Measurements from ENCODE around the gene CELF4. TPM values are rescaled to one million over a fixed set of nuclear protein-coding genes. Genes with fewer than 3 reads are reported as not detected.

Gene CELF4
- polyA plus RNA-seq, 2 donors, result 0.02 to 0.06 TPM

- Histone ChIP-seq H3K4me1 (ENCODE audit: control insufficient read depth in 2 of 2, insufficient read depth in 2 of 2, low read length in 1 of 2) (peaks cover 3 to 4% of the 10 kb centered on the region in 2 donors), H3K36me3 (ENCODE audit: control insufficient read depth in 2 of 2, insufficient read depth in 2 of 2, low read length in 1 of 2) (no peaks in the 10 kb centered on the region), H3K27me3 (ENCODE audit: control insufficient read depth in 1 of 2, insufficient read depth in 2 of 2, low read length in 2 of 2) (no peaks in the 10 kb centered on the region), H3K4me3 (ENCODE audit: low read depth in 1 of 2, low read length in 2 of 2) (no peak overlapping the region), H3K27ac (ENCODE audit: low read depth in 2 of 2, low read length in 1 of 2) (no peak overlapping the region), H3K9me3 (ENCODE audit: control insufficient read depth in 2 of 2, insufficient read depth in 1 of 2, low read depth in 1 of 2, low read length in 1 of 2) (no peaks in the 10 kb centered on the region)
- whole genome bisulfite sequencing, 2 donors, result 91 to 92% methylated on average over 12 of the region's 12 CpGs
These were observed 156.8 kb downstream of the CELF4 start for GRCh38 chr18:37408676-37409265.

GRCh38 chr18:37407571-37407970 lies 158.0 kb downstream of the CELF4 start:
- Histone ChIP-seq H3K27me3 (ENCODE audit: control insufficient read depth in 1 of 2, insufficient read depth in 2 of 2, low read length in 2 of 2) (no peaks in the 10 kb centered on the region), H3K36me3 (ENCODE audit: control insufficient read depth in 2 of 2, insufficient read depth in 2 of 2, low read length in 1 of 2) (no peaks in the 10 kb centered on the region), H3K4me1 (ENCODE audit: control insufficient read depth in 2 of 2, insufficient read depth in 2 of 2, low read length in 1 of 2) (peaks cover 3 to 7% of the 10 kb centered on the region in 2 donors), H3K4me3 (ENCODE audit: low read depth in 1 of 2, low read length in 2 of 2) (no peak overlapping the region), H3K27ac (ENCODE audit: low read depth in 2 of 2, low read length in 1 of 2) (no peak overlapping the region), H3K9me3 (ENCODE audit: control insufficient read depth in 2 of 2, insufficient read depth in 1 of 2, low read depth in 1 of 2, low read length in 1 of 2) (no peaks in the 10 kb centered on the region)
- WGBS, 2 donors, result 60 to 77% methylated on average over 4 of the region's 4 CpGs

GRCh38 chr18:37405772-37406171 lies 159.8 kb downstream of the CELF4 start:
- H3K36me3 ChIP-seq (ENCODE audit: control insufficient read depth in 2 of 2, insufficient read depth in 2 of 2, low read length in 1 of 2), result no peaks in the 10 kb centered on the region
- 87 to 89% methylated on average over 6 of the region's 6 CpGs for WGBS, 2 donors

GRCh38 chr18:37405229-37405628 lies 160.4 kb downstream of the CELF4 start:
- Histone ChIP-seq H3K9me3 (ENCODE audit: control insufficient read depth in 2 of 2, insufficient read depth in 1 of 2, low read depth in 1 of 2, low read length in 1 of 2) (no peaks in the 10 kb centered on the region), H3K36me3 (ENCODE audit: control insufficient read depth in 2 of 2, insufficient read depth in 2 of 2, low read length in 1 of 2) (no peaks in the 10 kb centered on the region), H3K4me3 (ENCODE audit: low read depth in 1 of 2, low read length in 2 of 2) (no peak overlapping the region), H3K4me1 (ENCODE audit: control insufficient read depth in 2 of 2, insufficient read depth in 2 of 2, low read length in 1 of 2) (peaks cover under 1 to 3% of the 10 kb centered on the region in 2 donors), H3K27me3 (ENCODE audit: control insufficient read depth in 1 of 2, insufficient read depth in 2 of 2, low read length in 2 of 2) (no peaks in the 10 kb centered on the region), H3K27ac (ENCODE audit: low read depth in 2 of 2, low read length in 1 of 2) (no peak overlapping the region)
- 73 to 78% methylated on average over 4 of the region's 4 CpGs for WGBS, 2 donors

More at GRCh38 chr18:37405772-37406171, 159.8 kb downstream of the CELF4 start:
- Histone ChIP-seq H3K27ac (ENCODE audit: low read depth in 2 of 2, low read length in 1 of 2) (no peak overlapping the region), H3K9me3 (ENCODE audit: control insufficient read depth in 2 of 2, insufficient read depth in 1 of 2, low read depth in 1 of 2, low read length in 1 of 2) (no peaks in the 10 kb centered on the region), H3K4me3 (ENCODE audit: low read depth in 1 of 2, low read length in 2 of 2) (no peak overlapping the region), H3K27me3 (ENCODE audit: control insufficient read depth in 1 of 2, insufficient read depth in 2 of 2, low read length in 2 of 2) (no peaks in the 10 kb centered on the region), H3K4me1 (ENCODE audit: control insufficient read depth in 2 of 2, insufficient read depth in 2 of 2, low read length in 1 of 2) (peaks cover 3 to 7% of the 10 kb centered on the region in 2 donors)

GRCh38 chr18:37403788-37404187 lies 161.8 kb downstream of the CELF4 start:
- H3K4me3 ChIP-seq (ENCODE audit: low read depth in 1 of 2, low read length in 2 of 2), result no peak overlapping the region
- 83% methylated on average over 3 of the region's 3 CpGs for WGBS, 2 donors
- no peaks in the 10 kb centered on the region for H3K9me3 ChIP-seq (ENCODE audit: control insufficient read depth in 2 of 2, insufficient read depth in 1 of 2, low read depth in 1 of 2, low read length in 1 of 2)
- peaks cover 0 to 3% of the 10 kb centered on the region in 2 donors for H3K4me1 ChIP-seq (ENCODE audit: control insufficient read depth in 2 of 2, insufficient read depth in 2 of 2, low read length in 1 of 2)
- H3K27ac ChIP-seq (ENCODE audit: low read depth in 2 of 2, low read length in 1 of 2), result no peak overlapping the region
- H3K27me3 ChIP-seq (ENCODE audit: control insufficient read depth in 1 of 2, insufficient read depth in 2 of 2, low read length in 2 of 2), result no peaks in the 10 kb centered on the region
- H3K36me3 ChIP-seq (ENCODE audit: control insufficient read depth in 2 of 2, insufficient read depth in 2 of 2, low read length in 1 of 2), result no peaks in the 10 kb centered on the region

GRCh38 chr18:37403100-37403781 lies 162.4 kb downstream of the CELF4 start:
- Histone ChIP-seq H3K4me1 (ENCODE audit: control insufficient read depth in 2 of 2, insufficient read depth in 2 of 2, low read length in 1 of 2) (peaks cover 0 to 3% of the 10 kb centered on the region in 2 donors), H3K27ac (ENCODE audit: low read depth in 2 of 2, low read length in 1 of 2) (no peak overlapping the region), H3K9me3 (ENCODE audit: control insufficient read depth in 2 of 2, insufficient read depth in 1 of 2, low read depth in 1 of 2, low read length in 1 of 2) (no peaks in the 10 kb centered on the region), H3K27me3 (ENCODE audit: control insufficient read depth in 1 of 2, insufficient read depth in 2 of 2, low read length in 2 of 2) (no peaks in the 10 kb centered on the region), H3K36me3 (ENCODE audit: control insufficient read depth in 2 of 2, insufficient read depth in 2 of 2, low read length in 1 of 2) (no peaks in the 10 kb centered on the region), H3K4me3 (ENCODE audit: low read depth in 1 of 2, low read length in 2 of 2) (no peak overlapping the region)
- 58 to 75% methylated on average over 20 of the region's 20 CpGs for WGBS, 2 donors

- H3K4me3 ChIP-seq (ENCODE audit: low read depth in 1 of 2, low read length in 2 of 2), result no peak overlapping the region
- peaks cover 0 to 3% of the 10 kb centered on the region in 2 donors for H3K4me1 ChIP-seq (ENCODE audit: control insufficient read depth in 2 of 2, insufficient read depth in 2 of 2, low read length in 1 of 2)
- H3K36me3 ChIP-seq (ENCODE audit: control insufficient read depth in 2 of 2, insufficient read depth in 2 of 2, low read length in 1 of 2), result no peaks in the 10 kb centered on the region
- WGBS, 2 donors, result 31 to 36% methylated on average over 1 of the region's 1 CpG
- H3K27me3 ChIP-seq (ENCODE audit: control insufficient read depth in 1 of 2, insufficient read depth in 2 of 2, low read length in 2 of 2), result no peaks in the 10 kb centered on the region
- H3K27ac ChIP-seq (ENCODE audit: low read depth in 2 of 2, low read length in 1 of 2), result no peak overlapping the region
- no peaks in the 10 kb centered on the region for H3K9me3 ChIP-seq (ENCODE audit: control insufficient read depth in 2 of 2, insufficient read depth in 1 of 2, low read depth in 1 of 2, low read length in 1 of 2)
These were observed 162.9 kb downstream of the CELF4 start for GRCh38 chr18:37402735-37403099.

GRCh38 chr18:37400802-37401201 lies 164.8 kb downstream of the CELF4 start:
- H3K27me3 ChIP-seq (ENCODE audit: control insufficient read depth in 1 of 2, insufficient read depth in 2 of 2, low read length in 2 of 2), result no peaks in the 10 kb centered on the region
- H3K4me3 ChIP-seq (ENCODE audit: low read depth in 1 of 2, low read length in 2 of 2), result no peak overlapping the region
- no peak overlapping the region for H3K27ac ChIP-seq (ENCODE audit: low read depth in 2 of 2, low read length in 1 of 2)
- H3K9me3 ChIP-seq (ENCODE audit: control insufficient read depth in 2 of 2, insufficient read depth in 1 of 2, low read depth in 1 of 2, low read length in 1 of 2), result no peaks in the 10 kb centered on the region
- no peaks in the 10 kb centered on the region for H3K36me3 ChIP-seq (ENCODE audit: control insufficient read depth in 2 of 2, insufficient read depth in 2 of 2, low read length in 1 of 2)
- WGBS, 2 donors, result 78% methylated on average over 4 of the region's 4 CpGs
- H3K4me1 ChIP-seq (ENCODE audit: control insufficient read depth in 2 of 2, insufficient read depth in 2 of 2, low read length in 1 of 2), result peaks cover 0 to 7% of the 10 kb centered on the region in 2 donors

- no peaks in the 10 kb centered on the region for H3K27me3 ChIP-seq (ENCODE audit: control insufficient read depth in 1 of 2, insufficient read depth in 2 of 2, low read length in 2 of 2)
- no peaks in the 10 kb centered on the region for H3K9me3 ChIP-seq (ENCODE audit: control insufficient read depth in 2 of 2, insufficient read depth in 1 of 2, low read depth in 1 of 2, low read length in 1 of 2)
- peaks cover 4 to 11% of the 10 kb centered on the region in 2 donors for H3K4me1 ChIP-seq (ENCODE audit: control insufficient read depth in 2 of 2, insufficient read depth in 2 of 2, low read length in 1 of 2)
- WGBS, 2 donors, result 83% methylated on average over 14 of the region's 14 CpGs
- H3K4me3 ChIP-seq (ENCODE audit: low read depth in 1 of 2, low read length in 2 of 2), result no peak overlapping the region
- no peak overlapping the region for H3K27ac ChIP-seq (ENCODE audit: low read depth in 2 of 2, low read length in 1 of 2)
- no peaks in the 10 kb centered on the region for H3K36me3 ChIP-seq (ENCODE audit: control insufficient read depth in 2 of 2, insufficient read depth in 2 of 2, low read length in 1 of 2)
These were observed 167.2 kb downstream of the CELF4 start for GRCh38 chr18:37398248-37398920.

Measured in esophagus (tissue), 2 donors.